Stimulated activated CD4-positive, alpha-beta T cell treated with anti-CD3 and anti-CD28 coated beads, Interleukin-15, amount 100 ng/mL, for 48 hours (primary cell): ENCODE measurements around the gene MYL5.
"Not testable (repeated sequence)": the region's sequence is repeated elsewhere in the genome, so short reads cannot be mapped to it uniquely, and the experiment has no call there.

Experiments
- DNase-seq, 2 donors: peaks; one replicate each; pipeline ENCODE4 v3.0.0-alpha.2; 2020; ENCODE audit warnings: low read depth in 2 of 2

The MYL5 gene

DNA sequence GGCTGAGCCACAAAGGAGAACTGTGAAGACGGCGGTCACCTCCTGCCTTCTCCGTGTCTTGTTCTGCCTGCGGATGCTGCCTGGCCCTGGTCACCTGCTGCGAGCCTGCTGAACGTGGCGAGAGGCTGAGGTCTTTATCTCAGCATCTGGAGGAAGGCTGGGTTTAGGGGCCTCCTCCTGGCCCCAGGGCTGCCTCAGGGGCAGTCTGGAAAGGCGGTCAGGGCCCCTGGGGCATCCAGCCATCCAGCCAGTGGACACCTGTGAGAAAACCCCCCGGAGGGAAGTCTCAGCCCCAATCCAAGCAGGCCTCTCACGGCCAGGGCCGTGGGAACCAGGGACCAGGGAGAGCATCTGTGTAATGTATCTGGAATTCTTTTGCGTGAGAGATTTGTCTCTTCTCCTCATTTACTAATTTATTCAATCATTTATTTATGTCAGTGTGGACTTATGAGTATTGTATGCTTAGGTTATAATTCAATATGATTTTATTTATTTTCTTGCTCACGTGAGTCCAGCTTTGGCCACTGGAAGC, 37.6 kb upstream of the MYL5 start:
- no peak for DNase-seq

DNA sequence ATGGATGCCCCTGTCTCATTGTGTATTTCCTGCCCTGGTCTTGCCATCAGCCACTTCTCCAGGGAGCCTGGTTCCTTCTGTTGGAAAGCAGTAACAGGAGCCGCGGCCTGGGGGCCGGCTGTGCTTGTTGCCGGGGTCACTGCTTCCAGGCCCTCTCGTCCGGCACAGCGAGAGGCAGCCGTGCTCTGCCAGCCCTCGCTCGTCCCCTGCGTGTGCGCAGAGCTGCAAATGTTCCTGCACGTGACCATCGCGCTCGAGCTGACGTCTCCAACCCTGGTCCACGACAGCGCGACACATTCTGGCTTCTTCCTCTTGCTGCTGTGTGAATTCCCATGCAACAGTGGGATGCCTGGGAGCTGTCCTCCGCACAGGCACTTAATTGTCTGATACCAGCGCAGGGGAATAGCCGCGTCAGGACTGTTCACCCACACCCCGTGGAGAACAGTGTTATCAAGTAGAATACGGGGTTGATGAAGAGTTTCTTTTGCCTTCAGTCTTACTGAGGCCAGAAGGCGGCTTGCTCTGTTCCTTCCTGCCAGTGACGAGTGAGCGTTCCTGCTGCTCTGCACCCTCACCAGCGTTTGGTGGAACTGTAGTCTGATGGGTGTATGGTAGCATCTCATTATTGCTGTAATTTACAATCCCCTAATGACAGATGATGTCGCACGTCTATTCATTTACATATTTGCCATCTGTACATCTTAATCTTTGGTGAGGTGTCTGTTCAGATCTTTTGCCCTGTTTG, 36.6 kb upstream of the MYL5 start:
- no peak for DNase-seq

DNA sequence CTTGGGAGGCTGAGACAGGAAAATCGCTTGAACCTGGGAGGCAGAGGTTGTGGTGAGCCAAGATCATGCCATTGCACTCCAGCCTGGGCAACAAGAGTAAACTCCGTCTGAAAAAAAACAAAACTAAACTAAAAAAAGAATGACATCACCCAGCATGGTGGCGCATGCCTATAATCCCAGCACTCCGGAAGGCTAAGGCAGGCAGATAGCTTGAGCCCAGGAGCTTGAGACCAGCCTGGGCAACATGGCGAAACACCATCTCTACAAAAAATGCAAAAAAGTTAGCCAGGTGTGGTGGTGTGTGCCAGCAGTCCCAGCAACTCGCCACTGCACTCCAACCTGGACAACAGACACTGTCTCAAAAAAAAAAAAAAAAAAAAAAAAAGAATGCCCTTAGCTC, 32.0 kb upstream of the MYL5 start:
- DNase-seq, result not testable (repeated sequence)

DNA sequence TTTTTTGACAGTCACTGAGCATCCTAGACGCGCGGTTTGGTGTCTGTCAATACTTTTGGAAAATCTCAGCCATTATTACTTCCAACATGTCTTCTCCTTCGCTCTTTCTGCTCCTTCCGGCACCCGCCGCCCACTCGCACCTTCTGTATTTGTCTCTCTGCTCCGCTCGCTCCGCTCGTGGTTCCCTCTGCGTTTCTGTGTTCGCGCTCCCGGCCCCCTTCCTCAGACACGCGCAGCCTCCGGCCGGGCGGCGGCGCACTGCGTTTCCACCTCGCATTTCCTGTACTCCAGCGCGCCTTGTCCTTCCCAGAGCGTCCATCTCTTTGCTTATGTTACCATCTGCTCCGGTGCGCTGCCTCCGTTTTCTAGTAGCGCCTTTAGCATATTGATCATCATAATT, 27.9 kb upstream of the MYL5 start:
- peak in 1 of 2 donors; percentile 30 for DNase-seq

DNA sequence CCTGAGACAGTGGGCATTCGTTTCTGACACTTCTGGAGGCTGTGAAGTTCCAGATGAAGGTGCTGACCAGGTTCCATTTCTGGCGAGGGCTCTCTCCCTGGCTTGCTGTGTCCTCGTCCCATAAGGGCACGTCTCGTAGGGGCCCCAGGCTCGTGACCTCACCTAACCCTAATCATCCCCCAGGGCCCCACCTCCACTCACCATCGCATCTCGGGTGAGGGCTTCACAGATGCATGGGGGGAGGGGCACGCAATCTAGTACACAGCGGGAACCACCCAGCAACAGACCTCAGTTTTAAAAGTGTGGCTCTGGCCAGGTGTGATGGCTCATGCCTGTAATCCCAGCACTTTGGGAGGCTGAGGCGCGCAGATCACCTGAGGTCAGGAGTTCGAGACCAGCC, 26.9 kb upstream of the MYL5 start:
- DNase-seq, result no peak

DNA sequence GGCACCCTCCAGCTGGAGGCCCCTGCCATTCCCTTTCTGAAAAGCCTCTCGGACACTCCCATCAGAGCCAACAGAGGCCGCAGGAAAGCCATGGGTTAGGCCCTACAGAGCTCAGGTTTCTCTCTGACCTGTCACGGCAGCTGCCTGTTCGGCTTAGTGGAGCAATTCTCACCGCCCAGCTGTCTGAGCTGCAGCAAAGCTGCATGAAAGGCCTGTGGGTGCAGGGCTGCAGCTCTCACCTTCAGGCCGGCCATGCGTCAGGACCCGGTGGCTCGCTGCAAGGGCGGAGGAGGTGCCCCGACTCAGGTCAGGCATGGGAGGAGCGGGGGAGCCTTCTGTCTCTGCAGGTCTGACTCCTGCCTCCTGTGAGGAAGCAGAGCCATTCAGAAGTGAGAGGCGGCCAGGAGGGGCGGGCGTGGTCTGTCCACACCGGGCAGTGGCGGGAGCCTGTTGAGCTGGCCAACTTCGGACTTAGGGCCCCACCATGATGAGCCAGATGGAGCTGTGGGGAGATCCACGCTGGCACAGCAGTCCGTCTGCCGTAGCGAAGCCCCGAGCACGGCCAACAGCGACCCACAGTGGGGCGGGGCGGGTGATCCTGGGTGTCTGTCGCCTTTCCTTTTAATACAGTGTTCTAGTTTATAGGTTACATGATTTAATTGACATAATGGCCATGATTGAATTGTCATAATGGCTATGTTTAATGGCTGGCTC, 25.6 kb upstream of the MYL5 start:
- DNase-seq, result no peak

DNA sequence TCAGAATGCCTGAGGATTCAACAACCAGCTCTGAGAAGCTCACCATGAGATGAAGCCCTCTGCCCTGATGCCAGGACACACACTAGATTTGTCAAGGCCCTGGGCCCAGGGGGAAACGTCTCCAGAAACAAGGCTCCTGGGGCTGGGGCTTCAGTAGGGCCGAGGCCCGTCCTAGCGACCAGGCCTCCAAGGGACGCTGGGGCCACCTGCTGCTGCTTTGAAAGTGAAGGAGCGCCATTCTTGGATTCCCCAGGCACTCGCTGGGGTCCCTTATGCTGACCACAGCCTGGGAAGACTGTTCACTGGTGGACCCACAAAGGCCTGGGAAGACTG, 25.1 kb upstream of the MYL5 start:
- DNase-seq, result no peak

DNA sequence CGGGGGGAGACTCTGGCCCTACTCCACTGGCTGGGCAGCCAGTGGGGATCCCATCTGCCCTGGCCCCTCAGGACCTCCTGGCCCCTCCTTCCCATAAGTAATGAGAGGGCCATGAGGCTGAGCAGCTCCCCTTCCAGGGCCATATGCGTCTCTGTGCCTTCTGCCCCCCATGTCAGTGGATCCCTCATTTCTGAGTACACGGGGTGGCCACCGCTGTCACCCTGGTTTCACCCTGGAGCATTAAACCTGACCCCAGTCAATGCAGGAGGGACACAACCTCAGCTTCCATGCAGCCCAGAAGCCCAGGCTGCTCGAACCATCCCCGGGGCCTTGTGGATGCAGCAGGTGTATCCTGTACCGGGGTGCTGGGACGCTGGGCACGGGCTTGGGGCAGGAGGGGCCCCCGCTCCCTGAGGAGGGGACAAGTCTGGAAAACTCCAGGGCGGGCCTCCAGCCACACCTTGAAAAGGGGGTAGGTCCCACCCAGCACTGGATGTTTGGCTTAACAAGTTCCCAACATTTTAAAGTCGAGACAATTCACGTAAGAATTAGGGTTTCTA, 24.5 kb upstream of the MYL5 start:
- no peak for DNase-seq

DNA sequence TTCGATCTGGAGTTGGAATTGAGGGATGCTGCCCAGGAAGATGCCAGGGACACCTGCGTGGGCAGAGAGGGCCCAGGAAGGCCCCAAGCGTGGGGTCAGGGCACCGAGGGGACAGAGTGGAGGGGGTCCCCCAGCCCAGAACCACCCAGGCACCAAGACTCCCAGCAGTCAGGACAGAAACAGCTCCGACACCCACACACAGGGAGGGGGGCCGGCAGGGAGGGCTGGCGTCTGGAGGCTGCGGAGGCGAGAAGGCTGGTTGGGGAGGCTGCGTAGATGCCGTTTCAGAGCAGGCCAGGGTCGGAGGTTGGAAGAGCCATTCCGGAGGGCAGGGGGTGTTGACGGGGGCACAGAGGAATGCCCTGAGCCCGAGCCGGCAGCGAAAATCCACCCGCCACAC, 23.9 kb upstream of the MYL5 start:
- DNase-seq, result no peak

DNA sequence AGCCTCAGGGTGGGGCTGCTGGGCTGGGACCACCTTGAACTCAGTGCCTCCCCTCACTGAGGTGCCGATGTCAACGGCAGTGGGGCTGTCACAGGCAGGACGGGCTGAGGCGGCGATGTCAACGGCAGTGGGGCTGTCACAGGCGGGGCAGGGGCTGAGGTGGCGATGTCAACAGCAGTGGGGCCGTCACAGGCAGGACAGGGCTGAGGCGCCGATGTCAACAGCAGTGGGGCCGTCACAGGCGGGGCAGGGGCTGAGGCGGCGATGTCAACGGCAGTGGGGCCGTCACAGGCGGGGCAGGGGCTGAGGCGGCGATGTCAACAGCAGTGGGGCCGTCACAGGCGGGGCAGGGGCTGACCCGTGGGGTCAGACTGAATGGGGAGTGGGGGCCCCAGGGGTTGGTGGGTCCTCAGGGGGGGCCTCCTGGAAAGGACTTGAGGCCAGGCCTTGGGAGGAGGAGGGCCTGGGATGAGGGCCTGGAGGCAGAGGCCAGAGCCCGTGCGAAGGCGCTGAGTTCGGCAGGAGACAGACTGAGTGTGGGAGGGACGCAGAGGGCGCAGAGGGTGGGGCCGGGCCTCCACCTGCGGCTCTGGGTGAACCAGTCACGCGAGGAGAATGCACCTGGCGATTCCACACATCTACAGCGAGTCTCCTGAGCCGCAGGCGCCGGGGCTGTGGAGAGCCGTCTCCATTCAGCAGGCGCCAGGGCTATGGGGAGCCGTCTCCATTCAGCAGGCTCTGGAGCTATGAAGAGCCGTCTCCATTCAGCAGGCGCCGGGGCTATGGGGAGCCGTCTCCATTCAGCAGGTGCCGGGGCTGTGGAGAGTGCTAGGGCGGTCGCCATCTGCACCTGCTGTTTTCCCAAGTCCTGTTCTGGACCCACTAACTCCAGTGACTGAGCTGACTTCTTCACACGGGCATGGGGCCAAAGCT, 23.1 kb upstream of the MYL5 start:
- DNase-seq, result no peak

DNA sequence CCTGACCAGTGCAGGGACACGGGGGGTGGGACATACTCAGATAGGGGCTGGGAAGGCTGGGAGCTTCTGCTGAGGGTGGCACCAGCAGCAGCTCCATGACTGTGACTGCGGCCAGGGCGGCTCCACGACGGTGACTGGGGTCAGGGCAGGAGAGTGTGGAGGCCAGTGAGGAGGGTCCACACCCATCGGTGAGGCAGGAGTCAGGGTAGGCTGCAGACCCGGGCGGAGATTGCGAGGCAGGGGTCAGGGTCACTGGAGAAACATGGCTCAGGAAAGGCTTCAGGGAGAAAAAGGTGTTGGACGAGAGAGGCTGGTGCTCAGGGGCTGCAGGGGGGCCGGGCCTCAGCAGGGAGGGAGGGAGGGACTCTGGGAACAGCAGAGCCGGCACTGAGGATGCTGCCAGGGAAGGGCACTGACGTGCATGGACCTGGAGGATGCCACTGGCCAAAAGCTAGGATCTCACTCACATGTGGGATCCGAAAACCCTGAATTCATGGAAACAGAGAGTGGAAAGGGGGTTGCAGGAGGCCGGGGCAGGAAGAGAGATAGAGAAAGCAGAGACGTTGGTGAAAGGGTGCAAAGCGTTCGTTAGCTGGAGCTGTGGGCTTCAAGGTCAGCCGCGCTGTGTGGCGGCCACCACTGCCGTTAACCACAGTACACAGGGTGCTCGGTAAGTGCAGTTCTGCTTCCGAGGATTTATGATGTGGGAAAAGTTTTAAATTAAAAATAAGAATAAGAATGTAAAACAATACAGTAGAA, 22.3 kb upstream of the MYL5 start:
- no peak for DNase-seq

DNA sequence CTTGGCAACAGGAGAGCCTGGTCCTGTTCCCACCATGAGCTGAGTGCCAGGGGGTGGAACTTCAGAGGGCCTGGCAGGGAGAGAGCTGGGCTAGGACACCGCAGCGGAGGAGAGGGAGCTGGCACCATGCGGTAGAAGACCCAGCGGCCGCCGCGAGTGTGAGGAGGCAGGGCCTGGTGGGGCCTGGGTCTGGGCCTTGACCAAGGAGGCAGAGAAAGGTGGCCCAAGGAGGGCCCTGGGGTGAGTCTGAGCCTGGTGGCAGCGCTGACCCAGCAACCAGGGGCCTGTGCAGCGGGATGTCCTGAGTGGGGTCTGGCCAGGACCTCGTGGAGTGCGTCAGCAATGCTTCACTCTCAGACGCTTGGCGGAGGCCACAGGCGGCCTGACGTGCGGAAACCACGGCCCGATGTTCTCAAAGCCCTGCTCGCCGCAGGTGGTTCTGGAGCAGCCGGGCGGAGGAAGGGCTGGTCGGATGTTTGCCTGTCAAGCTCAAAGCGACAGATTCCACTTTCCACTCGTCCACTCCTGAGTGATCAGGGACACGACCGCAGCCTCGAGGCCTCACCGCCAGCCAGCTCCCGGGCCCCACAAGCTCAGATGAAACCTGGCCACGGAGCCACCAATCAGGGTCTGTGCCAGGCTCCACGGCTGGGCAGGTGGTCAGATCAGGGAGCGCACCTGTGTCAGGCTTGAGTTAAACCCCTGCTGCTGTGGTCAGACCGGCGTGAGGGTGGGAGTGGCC, 21.1 kb upstream of the MYL5 start:
- DNase-seq, result no peak

DNA sequence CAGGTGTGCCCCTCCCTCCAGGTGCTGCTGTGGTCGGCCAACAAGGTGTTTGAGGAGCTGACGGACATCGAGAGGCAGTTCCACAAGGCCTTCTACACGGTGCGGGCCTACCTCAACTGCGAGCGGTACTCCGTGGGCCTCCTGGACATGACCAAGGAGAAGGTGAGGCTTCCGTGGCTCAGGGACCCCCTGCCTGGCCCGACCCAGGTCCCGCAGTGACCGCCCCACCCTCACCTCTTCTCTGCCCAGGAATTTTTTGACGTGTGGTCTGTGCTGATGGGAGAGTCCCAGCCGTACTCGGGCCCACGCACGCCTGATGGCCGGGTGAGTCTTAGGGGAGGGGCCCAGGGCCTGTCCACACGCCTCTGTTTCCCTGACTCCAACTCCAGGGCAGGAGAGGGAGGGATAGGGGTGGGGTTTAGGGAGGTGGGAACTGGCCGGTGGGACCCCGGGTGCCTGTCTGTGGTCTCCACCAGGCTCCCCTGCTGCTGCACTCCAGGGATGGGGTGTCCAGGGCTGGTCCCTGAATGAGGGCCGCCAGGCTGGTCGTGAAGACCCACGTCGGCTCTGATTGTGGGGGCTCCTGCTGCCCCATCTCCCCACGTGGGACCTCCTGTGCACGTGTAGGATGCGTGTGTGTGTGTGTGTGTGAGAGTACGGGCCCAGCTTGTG, 20.4 kb upstream of the MYL5 start:
- DNase-seq, result no peak

DNA sequence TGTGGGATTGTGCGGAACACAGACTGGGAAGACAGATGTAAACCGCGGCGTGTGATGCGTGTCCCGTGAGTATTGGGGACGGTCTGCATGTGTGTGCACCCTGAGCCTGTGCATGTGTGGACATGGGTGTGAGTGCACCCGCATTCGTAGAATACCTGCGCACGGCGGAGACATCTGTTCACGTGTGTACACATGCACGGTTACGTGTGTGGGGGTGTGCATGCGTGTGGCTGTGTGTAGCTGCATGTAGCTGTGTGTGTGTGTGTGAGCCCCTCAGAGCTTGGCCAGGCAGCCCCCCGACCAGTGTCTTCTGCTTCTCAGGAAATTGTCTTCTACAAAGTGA, 19.9 kb upstream of the MYL5 start:
- no peak for DNase-seq

DNA sequence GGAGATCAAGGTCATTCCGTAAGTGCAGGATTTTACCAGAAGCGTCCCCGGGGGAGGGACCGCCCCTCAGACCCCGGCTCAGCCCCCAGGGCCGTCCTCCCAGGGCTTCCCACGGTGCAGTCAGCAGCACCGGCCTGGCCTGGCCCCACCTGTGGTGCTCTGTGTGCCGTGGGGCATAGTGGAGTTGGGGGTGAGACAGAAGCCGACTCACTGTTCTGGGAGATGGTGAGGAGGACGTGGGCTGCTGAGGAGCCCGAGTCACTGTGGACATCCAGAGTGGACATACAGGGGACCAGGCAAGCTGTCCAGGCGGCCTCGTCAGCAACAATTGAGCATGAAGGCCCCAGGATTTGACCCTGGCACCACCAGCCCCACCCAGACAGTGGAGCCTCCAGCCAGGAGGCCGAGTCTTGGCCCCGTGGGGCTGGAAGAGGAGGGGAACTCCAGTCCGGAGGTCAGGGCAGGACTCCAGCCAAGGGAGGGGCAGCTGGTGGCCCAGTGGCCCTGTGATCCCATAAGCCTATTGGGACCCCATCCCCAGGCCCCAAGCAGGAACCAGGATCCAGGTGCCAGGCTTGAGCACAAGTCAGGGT, 19.4 kb upstream of the MYL5 start:
- no peak for DNase-seq

DNA sequence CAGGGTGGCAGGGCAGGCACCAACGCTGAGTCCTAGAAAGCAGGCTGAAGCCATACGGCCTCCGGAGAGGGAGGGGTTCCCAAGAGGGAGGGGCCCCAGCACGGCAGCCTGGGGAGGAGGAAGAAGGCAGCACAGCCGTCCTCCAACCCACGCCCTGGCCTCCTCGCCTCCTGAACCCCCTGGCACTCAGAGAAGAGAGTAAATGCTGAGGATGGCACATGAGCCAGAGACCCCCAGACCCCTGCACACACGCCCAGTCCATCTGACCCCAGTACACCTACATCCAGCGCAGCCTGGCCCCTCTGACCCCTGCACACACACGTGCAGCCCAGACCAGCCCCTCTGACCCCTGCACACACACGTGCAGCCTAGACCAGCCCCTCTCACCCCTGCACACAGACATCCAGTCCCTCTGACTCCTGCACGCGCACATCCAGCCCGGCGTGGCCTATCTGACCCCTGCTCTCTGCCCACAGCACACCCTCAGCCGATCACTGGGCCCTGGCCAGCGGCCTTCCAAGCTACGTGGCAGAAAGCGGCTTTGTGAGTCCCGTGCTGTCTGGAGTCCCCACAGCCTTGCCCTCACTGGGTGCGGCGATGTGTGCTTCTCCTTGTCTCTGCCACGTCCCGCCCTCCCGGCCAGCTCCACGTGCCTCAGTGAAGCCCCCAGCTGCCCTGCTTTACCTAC, 18.7 kb upstream of the MYL5 start:
- DNase-seq, result no peak

DNA sequence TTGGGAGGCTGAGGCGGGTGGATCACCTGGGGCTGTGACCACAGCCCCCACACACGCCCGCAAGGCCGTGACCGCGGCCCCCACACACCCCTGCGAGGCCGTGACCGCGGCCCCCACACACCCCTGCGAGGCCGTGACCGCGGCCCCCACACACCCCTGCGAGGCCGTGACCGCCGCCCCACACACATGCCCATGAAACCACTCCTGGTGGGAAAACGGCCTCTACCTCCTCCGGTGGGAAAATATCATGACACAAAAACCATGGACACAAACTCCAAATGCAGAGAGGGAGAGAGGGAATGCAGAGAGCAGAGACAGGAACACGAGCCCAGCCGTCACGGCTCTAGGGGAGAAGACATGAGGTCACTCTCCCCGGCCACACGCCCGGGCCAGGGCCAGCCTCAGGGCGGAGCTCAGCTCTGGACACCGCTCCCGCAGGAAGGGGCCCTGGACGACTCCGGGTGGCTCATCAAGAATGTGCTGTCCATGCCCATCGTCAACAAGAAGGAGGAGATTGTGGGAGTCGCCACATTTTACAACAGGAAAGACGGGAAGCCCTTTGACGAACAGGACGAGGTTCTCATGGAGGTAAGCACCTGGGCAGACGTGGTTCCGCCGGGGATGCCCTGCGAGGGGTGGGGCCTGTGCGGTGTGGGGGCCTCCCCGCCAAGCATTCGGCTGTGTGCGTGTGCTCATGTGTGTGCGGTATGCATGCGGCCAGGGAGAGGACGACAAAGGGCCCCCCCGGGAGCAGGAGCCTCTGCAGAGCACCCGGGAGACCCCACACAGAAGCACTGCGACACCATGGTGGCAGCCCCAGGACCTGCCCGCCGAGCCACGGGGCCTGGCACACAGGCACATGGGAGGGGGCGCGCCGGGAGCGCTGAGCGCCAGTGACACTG, 17.7 kb upstream of the MYL5 start:
- no peak for DNase-seq

DNA sequence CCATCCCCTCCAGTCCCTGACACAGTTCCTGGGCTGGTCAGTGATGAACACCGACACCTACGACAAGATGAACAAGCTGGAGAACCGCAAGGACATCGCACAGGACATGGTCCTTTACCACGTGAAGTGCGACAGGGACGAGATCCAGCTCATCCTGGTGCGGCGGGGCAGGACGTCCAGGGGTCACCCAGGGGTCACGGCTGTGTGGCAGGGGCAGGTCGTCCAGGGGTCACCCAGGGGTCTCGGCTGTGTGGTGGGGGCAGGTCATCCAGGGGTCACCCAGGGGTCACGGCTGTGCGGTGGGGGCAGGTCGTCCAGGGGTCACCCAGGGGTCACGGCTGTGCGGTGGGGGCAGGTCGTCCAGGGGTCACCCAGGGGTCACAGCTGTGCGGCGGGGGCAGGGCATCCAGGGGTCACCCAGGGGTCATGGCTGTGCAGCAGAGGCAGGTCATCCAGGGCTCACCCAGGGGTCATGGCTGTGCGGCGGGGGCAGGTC, 17.0 kb upstream of the MYL5 start:
- DNase-seq, result no peak
